Nephron (organoid): Measurements from ENCODE around the gene CYB561D1.
A peak's percentile ranks its signal among the peaks of the same experiment; 100 is the strongest.

Source experiments
- H3K27ac Mint-ChIP-seq, 3 experiments: 2 replicates each; pipeline ENCODE4 v1.8.0; 2020; ENCODE audit warnings: mixed read lengths in 3 of 3, mild to moderate bottlenecking in 2 of 3, moderate library complexity in 1 of 3
- H3K27me3 Mint-ChIP-seq: 2 replicates; pipeline ENCODE4 v1.8.0; 2021; ENCODE audit warnings: low read depth, mild to moderate bottlenecking, moderate library complexity, mixed read lengths
- H3K36me3 Mint-ChIP-seq: 2 replicates; pipeline ENCODE4 v1.8.0; 2020; ENCODE audit warnings: low read depth, mixed read lengths
- H3K4me1 Mint-ChIP-seq: 2 replicates; pipeline ENCODE4 v1.8.0; 2020; ENCODE audit warnings: mixed read lengths
- H3K4me3 Mint-ChIP-seq, 3 experiments: 2 replicates each; pipeline ENCODE4 v1.8.0; 2020; ENCODE audit warnings: mild to moderate bottlenecking in 3 of 3, mixed read lengths in 3 of 3, moderate library complexity in 2 of 3
- H3K9me3 Mint-ChIP-seq: 2 replicates; pipeline ENCODE4 v1.8.0; 2020; ENCODE audit warnings: mixed read lengths
- CTCF ChIP-seq, 3 experiments: fragments of 200-600 bp; sonication (generic); IDR thresholded peaks; one replicate each; pipeline ENCODE4 v1.5.0; 2021; ENCODE audit warnings: antibody characterized with exemption in 3 of 3; ENCODE audit not compliant: unreplicated experiment in 3 of 3

CYB561D1 gene

DNA sequence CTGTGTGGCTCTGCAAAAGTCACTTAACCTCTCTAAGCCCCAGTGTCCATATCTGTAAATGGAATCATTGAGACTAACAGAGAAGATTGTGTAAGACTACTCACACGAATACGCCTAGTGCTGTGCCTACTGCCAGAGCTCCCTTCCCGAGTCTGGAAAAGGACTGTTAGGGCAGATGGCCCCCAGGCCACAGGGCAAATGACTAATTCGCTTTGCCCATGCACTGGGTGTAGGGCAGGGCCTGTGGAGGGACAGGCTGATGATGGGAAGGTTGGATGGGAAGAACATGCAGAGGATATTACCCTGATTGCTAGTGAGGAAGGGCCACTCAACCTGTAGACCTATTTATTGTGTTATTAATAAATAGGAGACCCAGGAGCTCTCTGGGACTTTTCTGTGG is 41.6 kb downstream of the CYB561D1 start:
- Mint-ChIP-seq H3K27me3 (peaks cover 10% of the 10 kb centered on the region), H3K4me3 (no peak overlapping the region), H3K36me3 (no peaks in the 10 kb centered on the region), H3K27ac (peak overlapping the region; percentile 24 to 47 (median 38)), H3K4me1 (peaks cover 60% of the 10 kb centered on the region), H3K9me3 (no peaks in the 10 kb centered on the region)
- no peak for TF ChIP-seq CTCF (IDR thresholded peaks at IDR 0.05; ENCODE audit: unreplicated experiment in 3 of 3)

GRCh38 chr1:109535971-109536491 is 42.1 kb downstream of the CYB561D1 start:
- Mint-ChIP-seq H3K27ac (peak overlapping the region in 2 of 3 experiments; percentile 47 to 89), H3K4me3 (peak overlapping the region in 2 of 3 experiments; percentile 29 to 78), H3K9me3 (no peaks in the 10 kb centered on the region), H3K4me1 (peaks cover 54% of the 10 kb centered on the region), H3K36me3 (no peaks in the 10 kb centered on the region), H3K27me3 (peaks cover 10% of the 10 kb centered on the region)
- no peak for TF ChIP-seq CTCF (IDR thresholded peaks at IDR 0.05; ENCODE audit: unreplicated experiment in 3 of 3)

- H3K9me3 Mint-ChIP-seq, result no peaks in the 10 kb centered on the region
- no peak for TF ChIP-seq CTCF (IDR thresholded peaks at IDR 0.05; ENCODE audit: unreplicated experiment in 3 of 3)
- H3K4me3 Mint-ChIP-seq, result no peak overlapping the region
- H3K27ac Mint-ChIP-seq, result no peak overlapping the region
- peaks cover 39% of the 10 kb centered on the region for H3K4me1 Mint-ChIP-seq
- no peaks in the 10 kb centered on the region for H3K36me3 Mint-ChIP-seq
- peaks cover 7% of the 10 kb centered on the region for H3K27me3 Mint-ChIP-seq
Observed at GRCh38 chr1:109537450-109538178, 43.7 kb downstream of the CYB561D1 start.

- no peaks in the 10 kb centered on the region for H3K9me3 Mint-ChIP-seq
- H3K36me3 Mint-ChIP-seq, result no peaks in the 10 kb centered on the region
- no peak overlapping the region for H3K27ac Mint-ChIP-seq
- no peak overlapping the region for H3K4me3 Mint-ChIP-seq
- no peak for TF ChIP-seq CTCF (IDR thresholded peaks at IDR 0.05; ENCODE audit: unreplicated experiment in 3 of 3)
- peaks cover 8% of the 10 kb centered on the region for H3K27me3 Mint-ChIP-seq
- H3K4me1 Mint-ChIP-seq, result peaks cover 31% of the 10 kb centered on the region
Observed at GRCh38 chr1:109538827-109539555, 45.1 kb downstream of the CYB561D1 start.

- H3K9me3 Mint-ChIP-seq, result no peaks in the 10 kb centered on the region
- no peak within 1 kb of the TSS for H3K27ac Mint-ChIP-seq
- peaks cover 29% of the 10 kb centered on the region for H3K4me1 Mint-ChIP-seq
- H3K27me3 Mint-ChIP-seq, result peaks cover 8% of the 10 kb centered on the region
- no peak for TF ChIP-seq CTCF (IDR thresholded peaks at IDR 0.05; ENCODE audit: unreplicated experiment in 3 of 3)
- no peaks in the 10 kb centered on the region for H3K36me3 Mint-ChIP-seq
- H3K4me3 Mint-ChIP-seq, result no peak within 1 kb of the TSS
Observed at GRCh38 chr1:109539676-109540075, 45.8 kb downstream of the CYB561D1 start, which contains the start of gene GPR61. GPR61 (plus strand) TSS chr1:109539872; CDS start chr1:109543023, 3,151 bp downstream.
